GM19025 (cell line): ENCODE data around the gene MED1.
A peak's percentile ranks its signal among the peaks of the same experiment; 100 is the strongest.
"Not testable (repeated sequence)": the region's sequence is repeated elsewhere in the genome, so short reads cannot be mapped to it uniquely, and the experiment has no call there.

ENCODE experiments used
- ATAC-seq: cut with Tn5 transposase; IDR thresholded peaks from one replicate; pipeline ENCODE4 v1.9.1; 2021; ENCODE audit warnings: mild to moderate bottlenecking, low read depth, moderate library complexity; ENCODE audit not compliant: unreplicated experiment

The MED1 gene, protein sequence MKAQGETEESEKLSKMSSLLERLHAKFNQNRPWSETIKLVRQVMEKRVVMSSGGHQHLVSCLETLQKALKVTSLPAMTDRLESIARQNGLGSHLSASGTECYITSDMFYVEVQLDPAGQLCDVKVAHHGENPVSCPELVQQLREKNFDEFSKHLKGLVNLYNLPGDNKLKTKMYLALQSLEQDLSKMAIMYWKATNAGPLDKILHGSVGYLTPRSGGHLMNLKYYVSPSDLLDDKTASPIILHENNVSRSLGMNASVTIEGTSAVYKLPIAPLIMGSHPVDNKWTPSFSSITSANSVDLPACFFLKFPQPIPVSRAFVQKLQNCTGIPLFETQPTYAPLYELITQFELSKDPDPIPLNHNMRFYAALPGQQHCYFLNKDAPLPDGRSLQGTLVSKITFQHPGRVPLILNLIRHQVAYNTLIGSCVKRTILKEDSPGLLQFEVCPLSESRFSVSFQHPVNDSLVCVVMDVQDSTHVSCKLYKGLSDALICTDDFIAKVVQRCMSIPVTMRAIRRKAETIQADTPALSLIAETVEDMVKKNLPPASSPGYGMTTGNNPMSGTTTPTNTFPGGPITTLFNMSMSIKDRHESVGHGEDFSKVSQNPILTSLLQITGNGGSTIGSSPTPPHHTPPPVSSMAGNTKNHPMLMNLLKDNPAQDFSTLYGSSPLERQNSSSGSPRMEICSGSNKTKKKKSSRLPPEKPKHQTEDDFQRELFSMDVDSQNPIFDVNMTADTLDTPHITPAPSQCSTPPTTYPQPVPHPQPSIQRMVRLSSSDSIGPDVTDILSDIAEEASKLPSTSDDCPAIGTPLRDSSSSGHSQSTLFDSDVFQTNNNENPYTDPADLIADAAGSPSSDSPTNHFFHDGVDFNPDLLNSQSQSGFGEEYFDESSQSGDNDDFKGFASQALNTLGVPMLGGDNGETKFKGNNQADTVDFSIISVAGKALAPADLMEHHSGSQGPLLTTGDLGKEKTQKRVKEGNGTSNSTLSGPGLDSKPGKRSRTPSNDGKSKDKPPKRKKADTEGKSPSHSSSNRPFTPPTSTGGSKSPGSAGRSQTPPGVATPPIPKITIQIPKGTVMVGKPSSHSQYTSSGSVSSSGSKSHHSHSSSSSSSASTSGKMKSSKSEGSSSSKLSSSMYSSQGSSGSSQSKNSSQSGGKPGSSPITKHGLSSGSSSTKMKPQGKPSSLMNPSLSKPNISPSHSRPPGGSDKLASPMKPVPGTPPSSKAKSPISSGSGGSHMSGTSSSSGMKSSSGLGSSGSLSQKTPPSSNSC (N-terminal part only)

DNA sequence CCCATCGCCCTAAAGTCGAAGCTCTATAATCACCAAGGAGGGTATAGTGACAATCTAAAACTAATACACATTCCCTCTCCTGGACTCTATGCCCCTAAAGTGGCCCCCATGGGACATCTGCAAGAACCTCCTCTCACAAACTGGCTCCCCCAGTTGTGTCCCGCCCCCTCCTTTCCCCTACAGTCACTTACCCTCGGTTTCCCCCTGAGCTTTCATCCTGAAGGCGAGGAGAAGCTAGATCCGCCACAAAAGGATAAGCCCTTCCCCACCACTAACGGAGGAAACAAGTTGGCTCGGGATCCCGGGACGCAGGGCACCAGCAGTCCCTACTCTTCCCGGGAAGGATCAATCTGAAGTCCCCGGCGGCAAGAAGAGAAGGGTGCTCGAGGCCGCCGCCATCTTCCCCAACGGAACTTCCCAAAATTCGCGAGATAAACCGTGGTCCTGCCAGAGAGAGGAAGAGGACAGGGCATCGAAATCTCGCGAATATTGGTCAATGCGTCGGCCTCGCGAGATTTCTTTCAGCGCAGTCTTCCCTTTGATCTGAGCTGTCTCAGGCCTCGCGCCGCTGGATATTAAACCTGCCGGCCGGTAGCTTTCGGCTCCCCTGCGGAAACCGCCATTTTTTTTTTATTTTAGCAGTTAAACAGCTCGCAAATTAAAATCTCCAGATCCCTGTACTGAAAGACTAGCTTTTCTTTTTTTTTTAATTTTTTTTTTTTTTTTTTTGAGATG lies at the start of gene MED1:
Gene MED1 (minus strand): TSS at position 417 of the 735 bp plus-strand sequence. CDS start 201 bp downstream, at position 216.
- peak; percentile 95 for ATAC-seq

DNA sequence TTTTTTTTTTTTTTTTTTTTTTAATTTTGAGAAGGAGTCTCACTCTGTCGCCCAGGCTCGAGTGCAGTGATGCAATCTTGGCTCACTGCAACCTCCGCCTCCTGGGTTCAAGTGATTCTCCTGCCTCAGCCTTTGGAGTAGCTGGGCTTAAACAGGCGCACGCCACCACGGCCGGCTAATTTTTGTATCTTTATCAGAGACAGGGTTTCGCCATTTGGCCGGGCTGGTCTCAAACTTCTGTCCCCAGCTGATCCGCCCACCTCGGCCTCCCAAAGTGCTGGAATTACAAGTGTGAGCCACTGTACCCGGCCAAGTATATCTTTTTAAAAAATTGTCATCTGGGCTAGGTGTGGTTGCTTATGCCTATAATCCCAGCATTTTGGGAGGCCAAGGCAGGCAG lies 45.9 kb upstream of the MED1 start:
- ATAC-seq, result not testable (repeated sequence)

DNA sequence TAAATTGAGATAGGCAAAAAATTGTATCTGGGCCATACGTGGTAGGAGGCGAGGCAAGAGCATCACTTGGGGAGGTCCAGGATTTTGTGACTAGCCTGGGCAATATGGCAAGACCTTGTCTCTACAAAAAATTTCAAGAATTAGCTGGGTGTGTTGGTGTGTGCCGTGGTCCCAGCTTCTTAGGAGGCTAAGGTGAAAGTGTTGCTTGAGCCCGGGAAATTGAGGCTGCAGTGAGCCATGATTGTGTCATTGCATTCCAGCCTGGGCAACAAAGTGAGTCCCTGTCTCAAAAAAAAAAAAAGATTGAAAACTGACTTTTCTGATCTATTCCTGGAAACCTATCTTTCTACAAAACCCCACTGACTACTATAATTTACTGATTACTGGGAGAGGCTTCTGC lies 36.9 kb upstream of the MED1 start:
- ATAC-seq, result no peak

DNA sequence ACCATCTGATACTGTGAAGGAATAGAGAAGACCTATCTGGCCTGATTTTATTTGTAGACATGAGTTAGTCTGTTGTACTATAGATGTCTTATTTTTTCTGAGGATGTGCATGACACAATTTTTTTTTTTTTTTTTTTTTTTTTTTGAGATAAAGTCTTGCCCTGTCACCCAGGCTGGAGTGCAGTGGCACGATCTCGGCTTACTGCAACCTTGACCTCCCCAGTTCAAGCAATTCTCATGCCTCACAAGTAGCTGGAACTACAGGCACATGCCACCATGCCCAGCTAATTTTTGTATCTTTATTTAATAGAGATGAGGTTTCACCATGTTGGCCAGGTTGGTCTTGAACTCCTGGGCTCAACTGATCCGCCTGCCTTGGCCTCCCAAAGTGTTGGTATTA lies 36.4 kb upstream of the MED1 start:
- ATAC-seq, result not testable (repeated sequence)

DNA sequence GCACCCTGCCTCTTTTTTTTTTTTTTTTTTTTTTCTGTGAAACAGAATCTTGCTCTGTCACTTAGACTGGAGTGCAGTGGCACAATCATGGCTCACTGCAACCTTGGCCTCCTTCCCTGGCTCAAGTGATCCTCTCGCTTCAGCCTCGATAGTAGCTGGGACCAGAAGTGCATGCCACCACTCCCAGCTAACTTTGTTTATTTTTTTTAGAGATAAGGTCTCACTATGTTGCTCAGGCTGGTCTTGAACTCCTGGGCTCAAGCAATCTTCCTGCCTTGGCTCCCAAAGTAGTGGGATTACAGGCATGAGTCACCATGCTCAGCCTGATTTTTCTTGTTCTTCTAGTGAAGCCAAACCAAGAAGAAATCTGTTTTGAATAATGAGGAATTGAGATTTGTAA lies 35.2 kb upstream of the MED1 start:
- no peak for ATAC-seq

DNA sequence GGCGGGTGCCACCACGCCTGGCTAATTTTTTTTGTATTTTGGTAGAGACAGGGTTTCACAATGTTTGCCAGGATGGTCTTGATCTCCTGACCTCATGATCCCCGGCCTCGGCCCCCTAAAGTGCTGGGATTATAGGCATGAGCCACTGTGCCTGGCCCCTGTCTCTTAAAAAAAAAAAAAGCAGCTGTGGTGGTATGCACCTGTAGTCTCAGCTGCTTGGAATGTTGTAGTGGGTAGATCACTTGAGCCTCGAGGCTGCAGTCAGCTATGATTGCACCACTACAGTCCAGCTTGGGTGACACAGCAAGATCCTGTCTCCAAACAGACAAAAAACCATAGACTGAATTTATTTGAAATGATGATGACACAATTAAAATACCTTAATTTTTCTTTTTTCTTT lies 34.5 kb upstream of the MED1 start:
- ATAC-seq, result no peak

DNA sequence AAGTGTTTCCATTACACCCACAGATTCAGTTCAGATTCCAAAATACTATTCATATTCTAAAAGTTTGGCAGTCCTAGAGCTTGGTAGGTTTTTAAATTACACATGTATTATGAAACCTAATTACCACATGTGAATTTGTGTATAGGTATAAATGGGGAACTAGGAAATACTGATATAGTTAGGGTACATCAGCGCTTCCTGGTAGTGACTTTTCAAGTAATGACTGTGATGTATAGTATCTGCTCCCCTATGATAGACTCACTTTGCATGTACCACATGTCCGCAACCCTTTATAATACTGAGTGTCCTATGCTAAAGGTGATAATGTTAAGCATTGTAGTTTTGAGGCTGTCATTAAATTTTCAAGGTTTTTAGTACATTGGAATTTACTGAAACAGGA lies 33.1 kb upstream of the MED1 start:
- ATAC-seq, result no peak

DNA sequence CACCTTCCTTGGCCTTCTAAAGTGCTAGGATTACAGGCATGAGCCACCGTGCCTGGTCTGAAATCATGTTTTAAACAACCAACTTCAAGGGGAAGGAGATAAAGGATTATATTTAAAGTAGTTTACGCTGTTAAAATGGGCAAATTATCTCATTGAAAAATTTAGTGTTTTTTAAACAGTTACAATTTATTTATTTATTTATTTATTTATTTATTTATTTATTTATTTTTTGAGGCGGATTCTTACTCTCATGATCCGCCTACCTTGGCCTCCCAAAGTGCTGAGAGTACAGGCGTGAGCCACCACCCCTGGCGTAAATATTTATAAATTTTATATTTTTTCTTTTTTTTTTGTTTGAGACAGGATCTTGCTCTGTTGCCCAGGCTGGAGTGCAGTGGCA lies 32.4 kb upstream of the MED1 start:
- no peak for ATAC-seq

DNA sequence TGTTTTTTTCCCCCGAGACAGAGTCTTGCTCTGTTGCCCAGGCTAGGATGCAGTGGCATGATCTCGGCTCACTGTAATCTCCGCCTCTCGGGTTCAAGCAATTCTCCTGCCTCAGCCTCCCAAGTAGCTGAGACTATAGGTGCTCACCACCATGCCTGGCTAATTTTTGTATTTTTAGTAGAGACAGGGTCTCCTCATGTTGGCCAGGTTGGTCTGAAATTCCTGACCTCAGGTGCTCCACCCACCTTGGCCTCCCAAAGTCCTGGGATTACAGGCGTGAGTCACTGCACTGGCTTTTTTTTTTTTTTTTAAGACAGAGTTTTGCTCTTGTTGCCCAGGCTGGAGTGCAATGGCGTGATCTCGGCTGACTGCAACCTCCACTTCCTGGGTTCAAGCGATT lies 28.6 kb upstream of the MED1 start:
- ATAC-seq, result not testable (repeated sequence)

DNA sequence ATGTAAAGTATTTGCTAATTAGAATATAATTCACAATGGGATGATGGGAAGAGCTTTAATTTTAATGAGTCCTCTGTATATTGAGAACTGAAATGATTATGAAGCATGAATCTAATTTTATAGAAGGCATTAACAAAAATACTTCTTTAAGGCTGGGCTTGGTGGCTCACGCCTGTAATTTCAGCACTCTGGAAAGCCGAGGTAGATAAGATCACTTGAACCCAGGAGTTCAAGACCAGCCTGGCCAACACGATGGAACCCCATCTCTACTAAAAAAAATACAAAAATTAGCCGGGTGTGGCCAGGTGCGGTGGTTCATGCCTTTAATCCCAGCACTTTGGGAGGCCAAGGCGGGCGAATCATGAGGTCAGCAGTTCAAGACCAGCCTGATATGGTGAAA lies 22.2 kb upstream of the MED1 start:
- ATAC-seq, result no peak

DNA sequence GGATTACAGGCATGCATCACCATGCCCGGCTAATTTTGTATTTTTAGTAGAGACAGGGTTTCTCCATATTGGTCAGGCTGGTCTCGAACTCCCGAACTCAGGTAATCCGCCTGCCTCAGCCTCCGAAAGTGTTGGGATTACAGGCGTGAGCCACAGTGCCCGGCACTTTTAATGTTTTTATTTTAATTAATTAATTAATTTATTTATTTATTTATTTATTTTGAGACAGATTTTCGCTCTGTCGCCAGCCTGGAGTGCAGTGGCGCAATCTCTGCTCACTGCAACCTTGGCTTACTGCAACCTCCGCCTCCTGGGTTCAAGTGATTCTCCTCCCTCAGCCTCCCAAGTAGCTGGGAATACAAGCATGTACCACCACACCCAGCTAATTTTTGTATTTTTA lies 17.5 kb upstream of the MED1 start:
- not testable (repeated sequence) for ATAC-seq

DNA sequence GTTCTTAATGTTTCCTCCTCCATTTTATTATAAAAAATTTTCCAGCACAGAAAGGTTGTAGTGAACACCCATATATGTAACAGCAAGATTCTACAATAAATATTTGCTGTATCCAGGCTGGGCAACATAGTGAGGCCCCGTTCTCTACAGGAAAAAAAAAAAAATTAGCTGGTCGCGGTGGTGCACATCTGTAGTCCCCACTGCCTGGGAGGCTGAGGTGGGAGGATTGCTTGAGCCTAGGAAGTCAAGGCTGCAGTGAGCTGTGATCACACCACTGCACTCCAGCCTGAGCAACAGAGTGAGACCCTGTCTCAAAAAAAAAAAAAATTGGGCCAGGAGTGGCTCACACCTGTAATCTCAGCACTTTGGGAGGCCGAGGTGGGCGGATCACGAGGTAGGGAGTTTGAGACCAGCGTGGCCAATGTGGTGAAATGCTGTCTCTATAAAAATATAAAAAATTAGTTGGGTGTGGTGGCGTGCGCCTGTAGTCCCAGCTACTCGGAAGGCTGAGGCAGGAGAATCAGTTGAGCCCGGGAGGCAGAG lies 13.6 kb upstream of the MED1 start:
- not testable (repeated sequence) for ATAC-seq

DNA sequence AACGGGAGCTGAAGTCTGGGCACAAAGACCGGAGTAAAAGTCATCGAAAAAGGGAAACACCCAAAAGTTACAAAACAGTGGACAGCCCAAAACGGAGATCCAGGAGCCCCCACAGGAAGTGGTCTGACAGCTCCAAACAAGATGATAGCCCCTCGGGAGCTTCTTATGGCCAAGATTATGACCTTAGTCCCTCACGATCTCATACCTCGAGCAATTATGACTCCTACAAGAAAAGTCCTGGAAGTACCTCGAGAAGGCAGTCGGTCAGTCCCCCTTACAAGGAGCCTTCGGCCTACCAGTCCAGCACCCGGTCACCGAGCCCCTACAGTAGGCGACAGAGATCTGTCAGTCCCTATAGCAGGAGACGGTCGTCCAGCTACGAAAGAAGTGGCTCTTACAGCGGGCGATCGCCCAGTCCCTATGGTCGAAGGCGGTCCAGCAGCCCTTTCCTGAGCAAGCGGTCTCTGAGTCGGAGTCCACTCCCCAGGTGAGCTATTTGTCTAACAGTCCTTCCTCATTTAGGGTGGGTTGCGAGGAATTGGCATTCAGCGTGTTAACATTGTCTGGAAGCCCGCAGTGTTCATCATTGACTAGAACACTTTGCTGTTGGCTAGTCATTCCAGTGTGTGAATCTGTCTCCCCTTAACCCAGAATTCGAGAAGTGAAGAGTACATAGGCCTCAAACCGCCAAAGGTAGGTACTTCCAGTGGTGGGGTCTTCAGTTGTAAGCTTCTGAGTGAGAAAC lies 11.7 kb upstream of the MED1 start:
- ATAC-seq, result no peak

DNA sequence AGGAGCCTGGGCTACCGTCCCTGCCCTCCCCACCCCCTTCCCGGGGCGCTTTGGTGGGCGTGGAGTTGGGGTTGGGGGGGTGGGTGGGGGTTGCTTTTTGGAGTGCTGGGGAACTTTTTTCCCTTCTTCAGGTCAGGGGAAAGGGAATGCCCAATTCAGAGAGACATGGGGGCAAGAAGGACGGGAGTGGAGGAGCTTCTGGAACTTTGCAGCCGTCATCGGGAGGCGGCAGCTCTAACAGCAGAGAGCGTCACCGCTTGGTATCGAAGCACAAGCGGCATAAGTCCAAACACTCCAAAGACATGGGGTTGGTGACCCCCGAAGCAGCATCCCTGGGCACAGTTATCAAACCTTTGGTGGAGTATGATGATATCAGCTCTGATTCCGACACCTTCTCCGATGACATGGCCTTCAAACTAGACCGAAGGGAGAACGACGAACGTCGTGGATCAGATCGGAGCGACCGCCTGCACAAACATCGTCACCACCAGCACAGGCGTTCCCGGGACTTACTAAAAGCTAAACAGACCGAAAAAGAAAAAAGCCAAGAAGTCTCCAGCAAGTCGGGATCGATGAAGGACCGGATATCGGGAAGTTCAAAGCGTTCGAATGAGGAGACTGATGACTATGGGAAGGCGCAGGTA lies 11.0 kb upstream of the MED1 start:
- peak; percentile 5 for ATAC-seq

DNA sequence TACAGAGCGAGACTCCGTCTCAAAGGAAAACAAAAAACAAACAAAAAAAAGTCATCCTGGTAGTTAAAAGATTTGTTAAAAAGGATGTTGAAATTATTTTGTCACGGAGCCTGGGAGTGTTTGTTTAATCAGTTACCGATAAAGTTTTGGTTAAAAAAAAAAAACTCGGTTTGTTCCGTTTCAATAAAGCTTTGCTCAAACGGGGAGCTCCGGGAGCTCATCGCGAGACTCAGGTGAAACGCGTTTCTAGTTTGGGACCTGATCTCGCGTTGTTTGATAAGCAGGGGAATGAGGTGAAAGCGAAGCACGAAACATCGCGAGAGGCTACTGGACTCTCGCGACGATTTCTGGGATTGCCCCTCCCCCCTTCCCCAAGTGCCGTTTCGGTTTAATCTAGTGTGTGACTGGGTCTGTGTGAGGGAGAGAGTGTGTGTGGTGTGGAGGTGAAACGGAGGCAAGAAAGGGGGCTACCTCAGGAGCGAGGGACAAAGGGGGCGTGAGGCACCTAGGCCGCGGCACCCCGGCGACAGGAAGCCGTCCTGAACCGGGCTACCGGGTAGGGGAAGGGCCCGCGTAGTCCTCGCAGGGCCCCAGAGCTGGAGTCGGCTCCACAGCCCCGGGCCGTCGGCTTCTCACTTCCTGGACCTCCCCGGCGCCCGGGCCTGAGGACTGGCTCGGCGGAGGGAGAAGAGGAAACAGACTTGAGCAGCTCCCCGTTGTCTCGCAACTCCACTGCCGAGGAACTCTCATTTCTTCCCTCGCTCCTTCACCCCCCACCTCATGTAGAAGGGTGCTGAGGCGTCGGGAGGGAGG lies 10.3 kb upstream of the MED1 start, which contains the start of gene CDK12:
Gene CDK12 (plus strand): TSS at position 374 of the 813 bp plus-strand sequence. CDS start 586 bp downstream, outside the sequence.
- ATAC-seq, result peak; percentile 76

DNA sequence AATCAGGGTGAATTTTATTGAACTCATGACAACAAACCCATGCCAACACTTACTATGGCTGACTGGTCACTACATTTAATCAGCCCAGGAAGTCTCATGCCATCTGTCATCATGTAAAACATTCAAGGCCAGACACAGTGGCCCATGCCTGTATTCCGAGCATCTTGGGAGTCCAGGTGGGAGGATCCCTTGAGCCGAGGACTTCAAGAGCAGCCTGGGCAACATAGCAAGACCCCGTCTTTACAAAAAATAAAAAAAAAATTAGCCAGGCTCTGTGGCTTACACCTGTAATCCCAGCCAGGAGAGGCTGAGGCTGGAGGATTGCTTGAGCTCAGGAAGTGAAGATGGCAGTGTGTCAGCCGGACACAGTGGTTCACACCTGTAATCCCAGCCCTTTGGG lies 4.9 kb upstream of the MED1 start:
- ATAC-seq, result no peak

DNA sequence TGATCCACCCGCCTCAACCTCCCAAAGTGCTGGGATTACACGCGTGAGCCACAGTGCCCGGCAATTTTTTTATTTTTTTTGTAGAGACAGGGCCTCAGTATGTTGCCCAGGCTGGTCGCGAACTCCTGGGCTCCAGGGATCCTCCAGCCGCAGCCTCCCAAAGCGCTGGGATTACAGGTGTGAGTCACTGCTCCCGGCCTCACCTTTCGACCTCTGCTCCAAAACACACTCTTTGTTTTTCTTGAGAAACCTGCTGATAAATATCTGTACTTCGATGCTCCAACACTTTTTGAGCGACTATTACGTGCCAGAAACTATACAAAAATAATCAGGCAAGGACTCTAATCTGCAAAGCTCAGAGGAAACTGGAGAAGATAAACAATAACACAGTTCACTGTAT lies 1.0 kb downstream of the MED1 start:
- ATAC-seq, result no peak

DNA sequence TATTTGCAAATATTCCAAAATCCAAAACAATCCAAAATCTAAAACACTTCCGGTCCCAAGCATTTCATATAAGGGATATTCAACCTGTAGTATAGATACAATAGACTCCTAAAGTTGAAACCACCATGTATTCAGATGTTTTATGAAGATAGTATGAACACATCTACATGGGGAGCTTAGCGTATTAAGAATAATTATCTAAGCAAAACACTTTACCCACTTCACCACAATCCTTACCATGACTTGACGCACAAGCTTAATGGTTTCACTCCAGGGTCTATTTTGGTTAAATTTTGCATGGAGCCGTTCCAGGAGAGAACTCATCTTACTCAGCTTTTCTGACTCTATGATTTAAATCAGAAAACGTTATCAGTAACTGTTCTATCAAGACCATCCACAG lies 3.5 kb downstream of the MED1 start:
- ATAC-seq, result no peak
